Sigmoid colon (tissue), 4 donors: ENCODE results near the gene PTGER2.

Experiments
- CTCF ChIP-seq, 4 experiments: fragments of 450-650 bp in 3 of 4; fragments of 200-600 bp in 1 of 4; IDR thresholded peaks; one replicate each; pipeline ENCODE4 v1.5.1; 2016 to 2019; ENCODE audit warnings: antibody characterized with exemption in 4 of 4, mild to moderate bottlenecking in 3 of 4, moderate library complexity in 2 of 4
- POLR2A ChIP-seq, 2 donors: fragments of 450-650 bp; IDR thresholded peaks; one replicate each; pipeline ENCODE4 v1.6.1; 2016; ENCODE audit warnings: antibody characterized with exemption in 2 of 2, mild to moderate bottlenecking in 2 of 2, moderate library complexity in 2 of 2
- POLR2AphosphoS5 ChIP-seq, 4 donors: sonication (generic); formaldehyde crosslinking; IDR thresholded peaks; one replicate each; pipeline ENCODE4 v1.6.1; 2017; ENCODE audit warnings: antibody characterized with exemption in 4 of 4

GRCh38 chr14:52325630-52326029 lies 11.5 kb downstream of the PTGER2 start:
- TF ChIP-seq POLR2AphosphoS5 (IDR thresholded peaks at IDR 0.05) = peak in 1 of 4 donors; percentile 19
- no peak for TF ChIP-seq POLR2A (IDR thresholded peaks at IDR 0.05)
- no peak for TF ChIP-seq CTCF (IDR thresholded peaks at IDR 0.05)
